Activated CD4-positive, alpha-beta T cell treated with anti-CD3 and anti-CD28 coated beads for 36 hours (primary cell): ENCODE data around the gene CNTN1. TPM values are rescaled to one million over a fixed set of nuclear protein-coding genes. Genes with fewer than 3 reads are reported as not detected.

Experiments
- ATAC-seq: fragments of 200-7000 bp; cut with Tn5 transposase; one replicate; pipeline ENCODE4 v1.10.0; 2021; ENCODE audit warnings: mild to moderate bottlenecking, moderate library complexity
- CTCF ChIA-PET: fragments of 350-600 bp; sonication (Branson Sonifier 250); formaldehyde crosslinking; loops from one replicate; lab custom pipeline; 2021; ENCODE audit warnings: antibody characterized with exemption; lab: Charles Lee
- POLR2A ChIA-PET: fragments of 350-600 bp; sonication (Branson Sonifier 250); formaldehyde crosslinking; loops from one replicate; lab custom pipeline; 2021; ENCODE audit warnings: antibody characterized with exemption, inconsistent platforms; lab: Charles Lee
- DNase-seq: peaks from one replicate; pipeline ENCODE4 v3.0.0-alpha.2; 2020
- H3K27ac Mint-ChIP-seq: one replicate; pipeline ENCODE4 v1.8.0; 2021; ENCODE audit warnings: mixed read lengths
- H3K27me3 Mint-ChIP-seq: one replicate; pipeline ENCODE4 v1.8.0; 2021; ENCODE audit warnings: mixed read lengths
- H3K36me3 Mint-ChIP-seq: one replicate; pipeline ENCODE4 v1.8.0; 2021; ENCODE audit warnings: low read depth, mixed read lengths
- H3K4me1 Mint-ChIP-seq: one replicate; pipeline ENCODE4 v1.8.0; 2021; ENCODE audit warnings: mixed read lengths
- H3K4me3 Mint-ChIP-seq: one replicate; pipeline ENCODE4 v1.8.0; 2021; ENCODE audit warnings: mild to moderate bottlenecking, moderate library complexity, mixed read lengths
- H3K9me3 Mint-ChIP-seq: one replicate; pipeline ENCODE4 v1.8.0; 2021; ENCODE audit warnings: low read depth, mixed read lengths
- intact Hi-C, 2 experiments: fragments of 100-400 bp; cut with DNase I in 1 of 2; cut with micrococcal nuclease in 1 of 2; formaldehyde crosslinking; loops; one replicate each; pipeline versions ENCODE4 v1.14.2 to v1.15.1; 2022 to 2024; cut with DNase I, micrococcal nuclease
- total RNA-seq, 2 experiments: library from RNA; stranded (reverse); gene quantifications; one replicate each; pipeline ENCODE4 v1.2.3, GENCODE V29; 2021

The CNTN1 gene
- total RNA-seq, 2 experiments from 2014 or later: not detected

DNA sequence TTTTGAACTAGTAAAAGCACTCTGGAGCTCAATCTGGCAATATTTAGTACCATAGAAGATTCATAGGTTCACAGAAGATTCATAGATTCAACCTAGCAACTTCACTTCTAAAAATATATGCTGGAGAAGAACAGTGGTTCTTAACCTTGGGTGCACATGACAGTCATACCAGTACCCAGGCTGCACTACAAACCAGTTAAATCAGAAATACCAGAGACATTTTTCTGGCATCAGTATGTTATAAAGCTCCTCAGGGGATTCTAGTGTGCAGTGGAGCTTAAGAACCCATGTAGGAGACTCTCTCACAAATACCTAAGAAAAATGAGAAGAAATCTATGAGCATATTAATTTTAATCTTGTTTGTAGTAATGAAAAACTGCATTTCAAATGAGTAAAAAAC, 46.6 kb downstream of the CNTN1 start:
- Mint-ChIP-seq H3K27me3 (no peaks in the 10 kb centered on the region), H3K9me3 (peaks cover 5% of the 10 kb centered on the region), H3K4me1 (no peaks in the 10 kb centered on the region), H3K4me3 (no peak overlapping the region), H3K27ac (no peak overlapping the region), H3K36me3 (no peaks in the 10 kb centered on the region)
- POLR2A ChIA-PET: no interaction called here
- DNase-seq (no peak), ATAC-seq (no peak)
- CTCF ChIA-PET: no interaction called here
- intact Hi-C loops: no loop called here

DNA sequence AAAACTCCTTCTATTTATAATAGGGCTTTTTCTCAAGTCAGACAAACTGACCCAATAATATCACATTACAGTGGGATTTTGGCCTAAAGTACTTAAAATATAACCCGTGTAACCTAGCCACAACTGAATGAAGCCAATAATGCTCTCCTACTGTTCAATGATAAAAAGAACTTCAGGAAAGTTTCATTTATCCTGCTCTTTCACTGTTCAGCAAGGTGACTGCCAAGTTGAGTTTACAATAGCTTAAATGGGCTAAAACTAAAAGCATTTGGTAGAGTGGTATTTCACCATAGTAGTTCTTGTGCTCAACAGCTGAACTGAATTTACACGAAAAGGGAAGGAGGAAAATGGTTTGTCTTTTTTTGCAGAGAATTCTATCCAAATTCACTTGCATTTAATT, 49.8 kb downstream of the CNTN1 start:
- intact Hi-C loops: no loop called here
- CTCF ChIA-PET: no interaction called here
- ATAC-seq: no peak

DNA sequence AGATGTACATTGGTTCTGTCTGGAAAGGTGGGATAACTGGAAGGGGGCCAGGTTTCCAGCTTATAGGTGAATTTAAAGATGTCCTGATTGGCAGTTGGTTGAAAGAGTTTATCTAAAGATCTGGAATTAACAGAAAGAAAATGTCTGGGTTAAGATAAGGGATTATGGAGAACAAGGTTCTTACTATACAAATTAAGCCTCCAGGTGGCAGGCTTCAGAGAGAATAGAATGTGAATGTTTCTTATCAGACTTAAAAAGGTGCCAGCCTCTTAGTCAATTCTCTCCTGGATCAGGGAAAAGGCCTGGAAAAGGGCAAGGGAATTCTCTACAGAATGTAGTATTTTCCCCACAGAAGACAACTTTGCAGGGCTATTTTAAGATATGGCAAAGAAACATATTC, 53.1 kb downstream of the CNTN1 start:
- Mint-ChIP-seq H3K27me3 (no peaks in the 10 kb centered on the region), H3K4me1 (no peaks in the 10 kb centered on the region), H3K9me3 (peaks cover 9% of the 10 kb centered on the region), H3K4me3 (no peak overlapping the region), H3K36me3 (no peaks in the 10 kb centered on the region), H3K27ac (no peak overlapping the region)
- DNase-seq (no peak), ATAC-seq (no peak)
- intact Hi-C loops: no loop called here
- CTCF ChIA-PET: no interaction called here
- POLR2A ChIA-PET: no interaction called here

More for the DNA sequence above, 49.8 kb downstream of the CNTN1 start:
- DNase-seq: no peak
- peaks cover 9% of the 10 kb centered on the region for H3K9me3 Mint-ChIP-seq
- POLR2A ChIA-PET: no interaction called here
- H3K27me3 Mint-ChIP-seq: no peaks in the 10 kb centered on the region
- H3K36me3 Mint-ChIP-seq: no peaks in the 10 kb centered on the region
- H3K4me3 Mint-ChIP-seq: no peak overlapping the region
- no peak overlapping the region for H3K27ac Mint-ChIP-seq
- H3K4me1 Mint-ChIP-seq: no peaks in the 10 kb centered on the region

DNA sequence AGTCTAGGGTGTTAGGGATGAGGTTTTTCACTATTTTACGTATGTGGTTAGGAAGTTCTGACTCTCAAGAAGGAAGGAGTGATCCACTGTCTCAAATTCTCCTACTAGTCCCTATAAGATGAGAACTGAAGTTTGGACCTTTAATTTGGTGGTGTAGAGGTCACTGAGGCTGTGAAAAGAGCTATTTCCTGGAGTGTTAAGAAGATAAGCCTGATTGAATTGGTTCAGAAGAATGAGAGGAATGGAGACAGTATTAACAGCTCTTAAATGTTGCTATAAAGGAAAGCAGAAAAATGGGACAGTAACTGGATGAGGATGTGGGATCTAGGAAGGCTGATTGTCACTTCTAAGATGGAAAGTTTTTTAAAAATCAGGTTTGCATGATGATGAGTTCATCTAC, 57.6 kb downstream of the CNTN1 start:
- intact Hi-C loops: no loop called here
- POLR2A ChIA-PET: no interaction called here
- Mint-ChIP-seq H3K4me3 (no peak overlapping the region), H3K4me1 (no peaks in the 10 kb centered on the region), H3K27me3 (no peaks in the 10 kb centered on the region), H3K27ac (no peak overlapping the region), H3K9me3 (no peaks in the 10 kb centered on the region), H3K36me3 (no peaks in the 10 kb centered on the region)
- DNase-seq (no peak), ATAC-seq (no peak)
- CTCF ChIA-PET: no interaction called here

GRCh38 chr12:40752011-40752410, 59.8 kb downstream of the CNTN1 start:
- Mint-ChIP-seq H3K4me1 (no peaks in the 10 kb centered on the region), H3K9me3 (no peaks in the 10 kb centered on the region), H3K27me3 (no peaks in the 10 kb centered on the region), H3K36me3 (no peaks in the 10 kb centered on the region), H3K27ac (no peak overlapping the region), H3K4me3 (no peak overlapping the region)
- DNase-seq: no peak
- ATAC-seq: no peak
- intact Hi-C loops: no loop called here
- POLR2A ChIA-PET: no interaction called here
- CTCF ChIA-PET: no interaction called here

DNA sequence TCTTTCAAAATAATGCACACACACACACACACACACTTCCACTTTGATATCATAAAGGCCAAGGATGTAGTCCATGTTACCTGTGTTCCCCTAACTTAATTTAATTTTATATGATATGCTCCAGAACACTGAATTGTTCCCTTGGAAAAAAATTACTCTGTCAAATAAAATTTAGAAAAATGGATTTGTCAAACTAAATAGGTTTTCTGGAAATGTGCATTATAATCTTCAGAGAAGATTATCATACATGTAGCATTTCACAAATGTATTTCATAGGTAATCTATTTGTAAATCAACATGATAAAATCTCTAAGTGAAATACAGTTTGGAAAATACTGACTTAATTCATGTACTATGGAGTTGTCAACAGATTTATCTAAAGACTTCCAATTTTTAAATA, 68.6 kb downstream of the CNTN1 start:
- no peaks in the 10 kb centered on the region for H3K36me3 Mint-ChIP-seq
- no peaks in the 10 kb centered on the region for H3K9me3 Mint-ChIP-seq
- ChIA-PET POLR2A (no interaction called here), CTCF (no interaction called here)
- H3K4me3 Mint-ChIP-seq: no peak overlapping the region
- DNase-seq (no peak), ATAC-seq (no peak)
- intact Hi-C loops: no loop called here
- no peaks in the 10 kb centered on the region for H3K4me1 Mint-ChIP-seq
- H3K27me3 Mint-ChIP-seq: no peaks in the 10 kb centered on the region
- H3K27ac Mint-ChIP-seq: no peak overlapping the region

- Mint-ChIP-seq H3K27me3 (no peaks in the 10 kb centered on the region), H3K36me3 (no peaks in the 10 kb centered on the region), H3K4me1 (no peaks in the 10 kb centered on the region), H3K9me3 (no peaks in the 10 kb centered on the region), H3K4me3 (no peak overlapping the region), H3K27ac (no peak overlapping the region)
- ChIA-PET POLR2A (no interaction called here), CTCF (no interaction called here)
- no peak for DNase-seq
- ATAC-seq: no peak
- intact Hi-C loops: no loop called here
Observed at GRCh38 chr12:40762072-40762471, 69.8 kb downstream of the CNTN1 start.

DNA sequence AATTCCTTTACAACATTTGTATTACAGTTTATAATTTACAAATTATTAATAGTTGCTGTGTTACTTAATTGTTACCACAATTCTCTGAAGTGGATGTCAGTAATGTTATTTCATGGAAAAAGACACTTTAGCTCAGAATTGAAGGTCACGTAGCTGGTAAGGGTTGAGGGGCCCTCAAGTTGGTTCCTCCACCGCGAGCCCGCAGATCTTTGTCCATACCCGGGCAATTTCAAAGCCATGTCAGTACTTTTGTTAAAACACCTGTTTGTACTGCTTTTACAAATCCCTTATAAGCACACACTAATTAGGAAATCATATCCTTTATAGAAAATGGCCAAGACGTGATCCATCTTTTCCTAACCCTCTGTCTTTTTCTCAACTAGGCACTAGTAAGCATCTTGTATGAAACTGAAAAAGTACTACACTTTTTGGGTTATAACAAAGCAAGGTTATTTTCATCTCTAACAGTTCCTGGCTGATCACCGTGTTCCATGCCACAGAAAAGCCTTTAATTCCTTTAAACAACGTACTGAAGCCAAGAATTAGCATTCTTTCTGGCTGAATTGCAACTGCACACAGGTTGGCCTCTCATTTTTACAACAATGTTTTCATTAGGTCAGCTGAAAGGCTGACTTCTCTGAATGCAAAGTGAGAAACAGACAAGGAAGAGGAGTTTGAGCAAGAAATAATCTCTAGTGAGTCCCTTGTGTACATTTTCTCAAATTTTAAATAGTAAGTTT, 76.1 kb downstream of the CNTN1 start:
- H3K27ac Mint-ChIP-seq: no peak overlapping the region
- ChIA-PET CTCF (no interaction called here), POLR2A (no interaction called here)
- DNase-seq: no peak
- no peaks in the 10 kb centered on the region for H3K27me3 Mint-ChIP-seq
- no peaks in the 10 kb centered on the region for H3K36me3 Mint-ChIP-seq
- H3K4me3 Mint-ChIP-seq: no peak overlapping the region
- no peaks in the 10 kb centered on the region for H3K9me3 Mint-ChIP-seq
- no peak for ATAC-seq
- intact Hi-C loops: no loop called here
- no peaks in the 10 kb centered on the region for H3K4me1 Mint-ChIP-seq

DNA sequence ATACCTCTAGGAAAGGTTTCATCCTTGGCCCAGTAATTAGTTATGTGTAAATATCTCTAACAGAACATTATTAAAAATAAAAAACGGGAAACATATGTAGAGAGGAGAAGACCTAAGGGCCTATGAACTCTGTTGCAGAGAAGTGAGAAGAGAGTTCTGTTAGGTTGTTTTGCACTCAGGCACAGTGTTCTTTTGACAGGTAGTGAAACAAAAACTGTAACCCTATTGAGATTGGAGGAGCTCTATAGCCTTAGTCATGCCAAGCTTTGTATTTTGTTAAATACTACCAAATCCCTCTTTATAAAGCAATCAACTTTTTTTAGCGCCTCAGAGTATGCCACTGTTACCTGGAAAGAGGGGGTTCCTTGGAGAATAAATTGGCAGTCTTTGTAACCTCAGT, 77.6 kb downstream of the CNTN1 start:
- Mint-ChIP-seq H3K36me3 (no peaks in the 10 kb centered on the region), H3K4me3 (no peak overlapping the region), H3K4me1 (no peaks in the 10 kb centered on the region), H3K27me3 (no peaks in the 10 kb centered on the region), H3K9me3 (no peaks in the 10 kb centered on the region), H3K27ac (no peak overlapping the region)
- no peak for DNase-seq
- intact Hi-C loops: no loop called here
- POLR2A ChIA-PET: no interaction called here
- no peak for ATAC-seq
- CTCF ChIA-PET: no interaction called here

- POLR2A ChIA-PET: no interaction called here
- CTCF ChIA-PET: no interaction called here
- intact Hi-C loops: no loop called here
- no peak overlapping the region for H3K27ac Mint-ChIP-seq
- H3K4me3 Mint-ChIP-seq: no peak overlapping the region
- no peaks in the 10 kb centered on the region for H3K4me1 Mint-ChIP-seq
- ATAC-seq: no peak
- H3K9me3 Mint-ChIP-seq: no peaks in the 10 kb centered on the region
- no peaks in the 10 kb centered on the region for H3K36me3 Mint-ChIP-seq
- no peak for DNase-seq
- no peaks in the 10 kb centered on the region for H3K27me3 Mint-ChIP-seq
Observed at GRCh38 chr12:40770781-40771180, 78.5 kb downstream of the CNTN1 start.

GRCh38 chr12:40775661-40776060, 83.4 kb downstream of the CNTN1 start:
- H3K36me3 Mint-ChIP-seq: no peaks in the 10 kb centered on the region
- H3K27me3 Mint-ChIP-seq: no peaks in the 10 kb centered on the region
- ChIA-PET CTCF (no interaction called here), POLR2A (no interaction called here)
- DNase-seq (no peak), ATAC-seq (no peak)
- H3K27ac Mint-ChIP-seq: no peak overlapping the region
- H3K4me3 Mint-ChIP-seq: no peak overlapping the region
- intact Hi-C loops: no loop called here
- no peaks in the 10 kb centered on the region for H3K9me3 Mint-ChIP-seq
- H3K4me1 Mint-ChIP-seq: no peaks in the 10 kb centered on the region

DNA sequence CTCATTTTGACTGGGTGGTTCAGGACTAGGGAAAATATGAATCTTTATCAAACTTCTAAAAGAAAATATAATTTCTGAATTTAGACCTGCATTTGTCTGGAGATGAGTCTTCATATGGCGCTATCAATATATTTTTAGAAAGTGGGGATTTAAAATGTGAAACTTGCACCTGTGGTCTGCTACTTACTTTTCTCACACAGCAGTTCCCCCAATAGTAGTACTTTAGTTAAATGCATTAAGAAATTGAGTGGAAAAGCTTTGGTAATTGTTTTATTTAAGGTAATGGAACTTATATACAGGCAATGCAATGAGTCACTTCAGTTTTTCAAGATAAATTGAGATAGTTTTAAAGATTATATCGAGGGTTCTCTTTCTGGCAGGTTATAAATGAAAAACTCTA, 91.9 kb downstream of the CNTN1 start:
- CTCF ChIA-PET: no interaction called here
- no peak for ATAC-seq

More for the DNA sequence above, 91.9 kb downstream of the CNTN1 start:
- no peaks in the 10 kb centered on the region for H3K9me3 Mint-ChIP-seq
- intact Hi-C loops: no loop called here
- no peak for DNase-seq
- H3K4me1 Mint-ChIP-seq: no peaks in the 10 kb centered on the region
- H3K4me3 Mint-ChIP-seq: no peak overlapping the region
- no peak overlapping the region for H3K27ac Mint-ChIP-seq
- H3K27me3 Mint-ChIP-seq: no peaks in the 10 kb centered on the region
- no peaks in the 10 kb centered on the region for H3K36me3 Mint-ChIP-seq
- POLR2A ChIA-PET: no interaction called here
